ENCODE measurements around the gene GNA14.

DNA sequence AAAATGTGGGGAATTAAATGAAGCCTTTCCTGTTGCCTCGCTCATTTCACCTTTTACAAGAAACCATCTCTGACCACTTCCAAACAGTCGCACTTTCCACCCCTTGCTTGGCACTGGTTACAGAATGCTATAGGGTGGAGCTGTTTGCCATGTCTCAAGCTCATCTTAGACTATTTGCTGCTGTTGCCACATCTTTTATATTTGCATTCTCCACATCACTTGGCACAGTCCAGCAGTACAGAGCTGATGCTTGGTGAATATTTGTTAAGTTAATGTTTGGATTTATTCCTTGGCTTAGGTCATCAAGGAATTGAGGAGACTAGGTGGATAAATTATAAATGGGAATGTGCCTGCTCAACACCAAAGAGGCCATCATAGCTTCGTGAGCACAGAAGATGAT lies 53.2 kb downstream of the GNA14 start:
- TF ChIP-seq POLR2A (IDR thresholded peaks at IDR 0.05), result no peak
- TF ChIP-seq, protein P1, sequence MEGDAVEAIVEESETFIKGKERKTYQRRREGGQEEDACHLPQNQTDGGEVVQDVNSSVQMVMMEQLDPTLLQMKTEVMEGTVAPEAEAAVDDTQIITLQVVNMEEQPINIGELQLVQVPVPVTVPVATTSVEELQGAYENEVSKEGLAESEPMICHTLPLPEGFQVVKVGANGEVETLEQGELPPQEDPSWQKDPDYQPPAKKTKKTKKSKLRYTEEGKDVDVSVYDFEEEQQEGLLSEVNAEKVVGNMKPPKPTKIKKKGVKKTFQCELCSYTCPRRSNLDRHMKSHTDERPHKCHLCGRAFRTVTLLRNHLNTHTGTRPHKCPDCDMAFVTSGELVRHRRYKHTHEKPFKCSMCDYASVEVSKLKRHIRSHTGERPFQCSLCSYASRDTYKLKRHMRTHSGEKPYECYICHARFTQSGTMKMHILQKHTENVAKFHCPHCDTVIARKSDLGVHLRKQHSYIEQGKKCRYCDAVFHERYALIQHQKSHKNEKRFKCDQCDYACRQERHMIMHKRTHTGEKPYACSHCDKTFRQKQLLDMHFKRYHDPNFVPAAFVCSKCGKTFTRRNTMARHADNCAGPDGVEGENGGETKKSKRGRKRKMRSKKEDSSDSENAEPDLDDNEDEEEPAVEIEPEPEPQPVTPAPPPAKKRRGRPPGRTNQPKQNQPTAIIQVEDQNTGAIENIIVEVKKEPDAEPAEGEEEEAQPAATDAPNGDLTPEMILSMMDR (IDR thresholded peaks at IDR 0.05), result no peak

All from thyroid gland (tissue), 4 donors.